Central memory CD8-positive, alpha-beta T cell (primary cell): ENCODE measurements around the gene POFUT1.

Experiments used
- ATAC-seq: fragments of 150-1000 bp; cut with Tn5 transposase; replicated peaks from 2 replicates; pipeline ENCODE4 v1.10.0; 2022; ENCODE audit warnings: mild to moderate bottlenecking, moderate FRiP score, moderate number of reproducible peaks; ENCODE audit not compliant: poor library complexity, severe bottlenecking; ENCODE audit errors: extremely low read depth
- DNase-seq, 2 donors: peaks; one replicate each; pipeline ENCODE4 v3.0.0; 2021; ENCODE audit warnings: low spot score in 2 of 2
- H3K27ac Mint-ChIP-seq: one replicate; pipeline ENCODE4 v1.8.0; 2022; ENCODE audit warnings: low read depth, mild to moderate bottlenecking, moderate library complexity, mixed read lengths
- H3K27me3 Mint-ChIP-seq: one replicate; pipeline ENCODE4 v1.8.0; 2022; ENCODE audit warnings: mixed read lengths
- H3K36me3 Mint-ChIP-seq: one replicate; pipeline ENCODE4 v1.8.0; 2022; ENCODE audit warnings: mild to moderate bottlenecking, moderate library complexity, mixed read lengths; ENCODE audit not compliant: insufficient read depth
- H3K4me1 Mint-ChIP-seq: one replicate; pipeline ENCODE4 v1.8.0; 2022; ENCODE audit warnings: mixed read lengths
- H3K4me3 Mint-ChIP-seq: one replicate; pipeline ENCODE4 v1.8.0; 2022; ENCODE audit warnings: mild to moderate bottlenecking, moderate library complexity, mixed read lengths
- H3K9me3 Mint-ChIP-seq: one replicate; pipeline ENCODE4 v1.8.0; 2022; ENCODE audit warnings: mixed read lengths

POFUT1 gene

GRCh38 chr20:32207626-32208498, at the start of gene POFUT1, which contains the start of gene PLAGL2:
POFUT1 (plus strand) TSS chr20:32207880; CDS start chr20:32207942, 62 bp downstream.
PLAGL2 (minus strand) TSS chr20:32207743; CDS start chr20:32202178, 5,565 bp downstream.
- peak; percentile 73 to 82 for DNase-seq
- Mint-ChIP-seq H3K36me3 (peaks cover 24% of the 10 kb centered on the region), H3K4me3 (peak within 1 kb of the TSS; percentile 95)

GRCh38 chr20:32158351-32158750, 49.3 kb upstream of the POFUT1 start:
- H3K4me3 Mint-ChIP-seq: no peak overlapping the region
- no peaks in the 10 kb centered on the region for H3K27me3 Mint-ChIP-seq
- H3K4me1 Mint-ChIP-seq: no peaks in the 10 kb centered on the region
- no peaks in the 10 kb centered on the region for H3K9me3 Mint-ChIP-seq
- ATAC-seq (no peak), DNase-seq (no peak)
- peaks cover 46% of the 10 kb centered on the region for H3K36me3 Mint-ChIP-seq
- H3K27ac Mint-ChIP-seq: no peak overlapping the region

More at GRCh38 chr20:32207626-32208498, at the start of gene POFUT1, which contains the start of gene PLAGL2:
- peak within 1 kb of the TSS; percentile 95 for H3K27ac Mint-ChIP-seq
- no peaks in the 10 kb centered on the region for H3K9me3 Mint-ChIP-seq
- H3K4me1 Mint-ChIP-seq: peaks cover 80% of the 10 kb centered on the region
- H3K27me3 Mint-ChIP-seq: no peaks in the 10 kb centered on the region
- peak; percentile 97 for ATAC-seq

GRCh38 chr20:32158943-32159660, 48.6 kb upstream of the POFUT1 start:
- H3K9me3 Mint-ChIP-seq: no peaks in the 10 kb centered on the region
- H3K27me3 Mint-ChIP-seq: no peaks in the 10 kb centered on the region
- DNase-seq (no peak), ATAC-seq (no peak)
- peaks cover 45% of the 10 kb centered on the region for H3K36me3 Mint-ChIP-seq
- no peak overlapping the region for H3K27ac Mint-ChIP-seq
- no peak overlapping the region for H3K4me3 Mint-ChIP-seq
- H3K4me1 Mint-ChIP-seq: no peaks in the 10 kb centered on the region

DNA sequence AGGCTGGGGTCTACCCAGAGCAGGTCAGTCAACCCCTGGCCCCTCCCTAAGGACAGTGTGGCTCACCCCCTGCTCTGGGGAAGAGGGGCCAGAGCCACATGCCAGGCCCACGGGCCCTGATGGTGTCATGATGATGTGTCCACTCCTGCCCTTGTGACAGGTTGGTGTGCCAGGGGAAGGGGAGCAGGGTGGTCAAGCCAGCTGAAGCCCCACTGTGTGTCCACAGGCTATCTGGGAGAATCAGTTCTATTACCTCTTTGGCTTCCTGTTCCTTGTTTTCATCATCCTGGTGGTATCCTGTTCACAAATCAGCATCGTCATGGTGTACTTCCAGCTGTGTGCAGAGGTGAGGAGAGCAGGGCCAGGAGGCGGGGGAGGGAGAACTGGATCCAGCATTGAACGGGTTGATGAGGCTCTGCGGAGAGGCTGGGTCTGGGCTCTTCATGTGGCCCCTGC, 47.9 kb upstream of the POFUT1 start:
- H3K36me3 Mint-ChIP-seq: peaks cover 46% of the 10 kb centered on the region
- DNase-seq (no peak), ATAC-seq (no peak)
- H3K27me3 Mint-ChIP-seq: no peaks in the 10 kb centered on the region
- H3K9me3 Mint-ChIP-seq: no peaks in the 10 kb centered on the region
- H3K4me1 Mint-ChIP-seq: no peaks in the 10 kb centered on the region
- no peak overlapping the region for H3K27ac Mint-ChIP-seq
- no peak overlapping the region for H3K4me3 Mint-ChIP-seq

GRCh38 chr20:32160341-32160740, 47.3 kb upstream of the POFUT1 start:
- Mint-ChIP-seq H3K9me3 (no peaks in the 10 kb centered on the region), H3K27ac (no peak overlapping the region), H3K4me3 (no peak overlapping the region), H3K36me3 (peaks cover 43% of the 10 kb centered on the region), H3K27me3 (no peaks in the 10 kb centered on the region), H3K4me1 (no peaks in the 10 kb centered on the region)
- DNase-seq: no peak
- ATAC-seq: no peak

- H3K4me3 Mint-ChIP-seq: no peak overlapping the region
- ATAC-seq: no peak
- H3K27ac Mint-ChIP-seq: no peak overlapping the region
- H3K9me3 Mint-ChIP-seq: no peaks in the 10 kb centered on the region
- no peak for DNase-seq
- no peaks in the 10 kb centered on the region for H3K4me1 Mint-ChIP-seq
- no peaks in the 10 kb centered on the region for H3K27me3 Mint-ChIP-seq
- peaks cover 49% of the 10 kb centered on the region for H3K36me3 Mint-ChIP-seq
Measured at GRCh38 chr20:32162351-32162750, 45.3 kb upstream of the POFUT1 start.

DNA sequence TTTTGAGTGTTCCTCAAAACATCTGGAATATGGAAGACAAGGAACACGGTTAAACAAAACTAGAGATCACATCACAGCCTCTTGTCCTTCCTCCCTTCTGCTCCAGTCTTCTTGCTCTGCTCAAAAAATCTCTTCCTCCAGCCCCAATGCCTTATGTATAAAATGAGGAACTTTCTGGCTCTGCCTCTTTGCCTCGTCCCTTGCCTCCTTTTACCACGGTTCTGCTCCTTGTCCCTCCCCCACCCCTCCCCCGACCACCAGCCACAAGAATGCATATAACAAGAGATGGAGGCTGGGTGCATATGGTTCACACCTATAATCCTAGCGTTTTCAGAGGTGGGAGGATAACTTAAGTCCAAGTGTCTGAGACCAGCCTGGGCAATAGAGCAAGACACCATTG, 43.7 kb upstream of the POFUT1 start:
- no peaks in the 10 kb centered on the region for H3K27me3 Mint-ChIP-seq
- no peak overlapping the region for H3K27ac Mint-ChIP-seq
- peaks cover 45% of the 10 kb centered on the region for H3K36me3 Mint-ChIP-seq
- H3K4me1 Mint-ChIP-seq: no peaks in the 10 kb centered on the region
- no peaks in the 10 kb centered on the region for H3K9me3 Mint-ChIP-seq
- DNase-seq: no peak
- H3K4me3 Mint-ChIP-seq: no peak overlapping the region
- no peak for ATAC-seq

GRCh38 chr20:32164984-32165735, 42.5 kb upstream of the POFUT1 start:
- H3K27ac Mint-ChIP-seq: no peak overlapping the region
- H3K4me1 Mint-ChIP-seq: no peaks in the 10 kb centered on the region
- no peak overlapping the region for H3K4me3 Mint-ChIP-seq
- H3K9me3 Mint-ChIP-seq: no peaks in the 10 kb centered on the region
- peaks cover 41% of the 10 kb centered on the region for H3K36me3 Mint-ChIP-seq
- H3K27me3 Mint-ChIP-seq: no peaks in the 10 kb centered on the region
- no peak for DNase-seq
- no peak for ATAC-seq

DNA sequence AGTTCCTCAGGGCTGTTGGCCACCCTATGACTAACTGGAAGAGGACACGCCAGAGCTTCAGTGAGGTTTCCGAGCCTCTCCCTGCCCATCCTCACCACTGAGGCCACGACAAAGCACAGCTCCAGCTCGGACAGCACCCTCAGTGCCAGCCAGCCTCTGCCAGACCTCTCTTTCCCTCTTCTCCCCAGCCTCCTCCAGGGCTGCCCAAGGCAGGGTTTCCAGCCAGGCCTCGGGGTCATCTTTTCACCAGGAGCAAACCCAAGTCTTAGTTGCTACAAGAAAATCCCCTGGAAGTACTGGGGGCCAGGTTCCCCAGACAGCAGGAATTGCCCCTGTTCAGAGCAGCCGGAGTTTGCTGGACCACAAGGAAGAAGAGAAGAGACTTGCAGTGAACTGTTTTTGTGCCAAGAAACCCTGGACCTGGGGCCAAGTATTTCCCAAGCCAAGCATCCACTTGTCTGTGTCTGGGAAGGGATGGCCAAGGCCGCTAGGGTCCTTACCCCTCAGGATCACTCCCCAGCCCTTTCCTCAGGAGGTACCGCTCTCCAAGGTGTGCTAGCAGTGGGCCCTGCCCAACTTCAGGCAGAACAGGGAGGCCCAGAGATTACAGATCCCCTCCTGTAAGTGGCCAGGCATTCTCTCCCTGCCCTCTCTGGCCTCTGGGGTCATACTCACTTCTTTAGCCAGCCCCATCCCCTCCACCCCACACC, 41.7 kb upstream of the POFUT1 start:
- ATAC-seq (no peak), DNase-seq (no peak)
- H3K4me1 Mint-ChIP-seq: no peaks in the 10 kb centered on the region
- no peak overlapping the region for H3K27ac Mint-ChIP-seq
- no peaks in the 10 kb centered on the region for H3K27me3 Mint-ChIP-seq
- H3K36me3 Mint-ChIP-seq: peaks cover 37% of the 10 kb centered on the region
- H3K9me3 Mint-ChIP-seq: no peaks in the 10 kb centered on the region
- no peak overlapping the region for H3K4me3 Mint-ChIP-seq

GRCh38 chr20:32167552-32167951, 40.1 kb upstream of the POFUT1 start:
- ATAC-seq: no peak
- H3K36me3 Mint-ChIP-seq: peaks cover 23% of the 10 kb centered on the region
- no peaks in the 10 kb centered on the region for H3K27me3 Mint-ChIP-seq
- no peak for DNase-seq
- H3K4me1 Mint-ChIP-seq: no peaks in the 10 kb centered on the region
- no peak overlapping the region for H3K27ac Mint-ChIP-seq
- no peaks in the 10 kb centered on the region for H3K9me3 Mint-ChIP-seq
- no peak overlapping the region for H3K4me3 Mint-ChIP-seq

DNA sequence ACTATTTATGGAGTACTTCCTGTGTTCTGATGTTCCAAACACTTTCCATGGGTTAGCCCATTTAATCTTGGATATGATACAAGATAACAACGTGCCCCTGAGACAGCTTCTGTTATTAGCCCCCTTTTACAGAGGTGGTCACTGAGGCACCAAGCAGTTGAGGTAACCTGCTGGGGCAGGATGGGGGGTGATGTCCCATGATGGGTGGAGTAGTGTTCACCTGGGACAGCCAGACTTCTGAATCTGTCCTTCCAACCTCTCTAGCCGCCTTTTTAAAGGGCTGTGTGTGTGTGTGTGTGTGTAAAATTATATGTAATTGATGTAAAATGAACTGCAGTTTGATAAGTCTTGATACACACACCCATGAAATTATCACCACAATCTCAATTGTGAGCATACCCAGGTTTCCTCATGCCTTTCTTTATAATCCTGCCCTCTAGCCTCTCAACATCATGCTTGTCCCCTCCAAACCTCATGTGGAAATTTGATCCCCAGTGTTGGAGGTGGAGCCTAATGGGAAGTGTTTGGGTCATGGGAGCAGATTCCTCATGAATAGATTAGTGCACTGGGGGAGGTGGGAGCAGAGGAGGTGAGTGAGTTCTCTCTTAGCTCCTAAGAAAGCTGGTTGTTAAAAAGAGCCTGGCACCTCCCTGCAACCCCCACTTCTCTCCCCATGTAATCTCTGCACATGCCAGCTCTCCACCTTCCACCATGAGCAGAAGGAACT, 39.3 kb upstream of the POFUT1 start:
- Mint-ChIP-seq H3K4me3 (no peak overlapping the region), H3K4me1 (no peaks in the 10 kb centered on the region), H3K27me3 (no peaks in the 10 kb centered on the region), H3K9me3 (no peaks in the 10 kb centered on the region), H3K36me3 (peaks cover 17% of the 10 kb centered on the region), H3K27ac (no peak overlapping the region)
- ATAC-seq (no peak), DNase-seq (no peak)
